ENCODE measurements around the gene GRN.
A peak's percentile ranks its signal among the peaks of the same experiment; 100 is the strongest.

Gene GRN

GRCh38 chr17:44308320-44308818 lies 36.7 kb upstream of the GRN start, which contains the start of gene RUNDC3A:
Gene RUNDC3A, plus strand, starts transcription at chr17:44308601. Its CDS starts 232 bp downstream, at chr17:44308833.
- Histone ChIP-seq H3K9me3 (ENCODE audit: insufficient read depth, low read depth, low read length) (peaks cover 3% of the 10 kb centered on the region), H2BK5ac (ENCODE audit: low read depth, low read length, poor library complexity) (no peak within 1 kb of the TSS), H2AK5ac (ENCODE audit: low read length) (no peak within 1 kb of the TSS), H3K4ac (ENCODE audit: low read depth, low read length) (no peak within 1 kb of the TSS), H3K79me1 (ENCODE audit: low read length) (no peaks in the 10 kb centered on the region), H3K27ac (ENCODE audit: low read depth, low read length) (no peak within 1 kb of the TSS), H3K36me3 (ENCODE audit: control insufficient read depth in 1 of 2, insufficient read depth in 2 of 2, low read length in 2 of 2) (no peaks in the 10 kb centered on the region), H2BK120ac (ENCODE audit: insufficient read depth, low read length, poor library complexity) (no peak within 1 kb of the TSS), H3K79me2 (ENCODE audit: control insufficient read depth, insufficient read depth, low read length, poor library complexity) (no peaks in the 10 kb centered on the region), H3K9ac (ENCODE audit: low read length) (no peak within 1 kb of the TSS), H3K4me1 (ENCODE audit: control insufficient read depth in 1 of 2, insufficient read depth in 2 of 2, low read length in 2 of 2) (peaks cover 7 to 9% of the 10 kb centered on the region in 2 experiments), H3K4me3 (ENCODE audit: low read depth, low read length) (peak within 1 kb of the TSS; percentile 71), H3K14ac (ENCODE audit: low read length) (no peak within 1 kb of the TSS), H4K12ac (ENCODE audit: low read depth, low read length) (no peak within 1 kb of the TSS), H2AFZ (ENCODE audit: insufficient read depth, low read length, poor library complexity) (no peak within 1 kb of the TSS), H4K91ac (ENCODE audit: low read depth, low read length) (no peak within 1 kb of the TSS), H2BK12ac (ENCODE audit: low read length) (no peak within 1 kb of the TSS), H3K23ac (ENCODE audit: low read length) (no peak within 1 kb of the TSS), H4K8ac (ENCODE audit: low read depth, low read length) (no peak within 1 kb of the TSS), H3K18ac (ENCODE audit: low read length) (no peak within 1 kb of the TSS), H3K27me3 (ENCODE audit: insufficient read depth, low read length) (no peaks in the 10 kb centered on the region), H3K4me2 (ENCODE audit: low read length) (peak within 1 kb of the TSS; percentile 94)
- WGBS (ENCODE audit: extremely low coverage, insufficient coverage, insufficient read length): no CpG with 5 or more reads among the region's 39 CpGs
- peak; percentile 42 to 63 for DNase-seq

GRCh38 chr17:44308865-44309264 lies 36.2 kb upstream of the GRN start:
- H4K12ac ChIP-seq (ENCODE audit: low read depth, low read length): no peak overlapping the region
- H3K9me3 ChIP-seq (ENCODE audit: insufficient read depth, low read depth, low read length): peaks cover 3% of the 10 kb centered on the region
- no peak overlapping the region for H4K91ac ChIP-seq (ENCODE audit: low read depth, low read length)
- no CpG with 5 or more reads among the region's 15 CpGs for WGBS (ENCODE audit: extremely low coverage, insufficient coverage, insufficient read length)
- no peak overlapping the region for H2AK5ac ChIP-seq (ENCODE audit: low read length)
- no peak overlapping the region for H2BK12ac ChIP-seq (ENCODE audit: low read length)
- no peak overlapping the region for H3K27ac ChIP-seq (ENCODE audit: low read depth, low read length)
- no peak for DNase-seq
- H3K79me2 ChIP-seq (ENCODE audit: control insufficient read depth, insufficient read depth, low read length, poor library complexity): no peaks in the 10 kb centered on the region
- H3K36me3 ChIP-seq (ENCODE audit: control insufficient read depth in 1 of 2, insufficient read depth in 2 of 2, low read length in 2 of 2): no peaks in the 10 kb centered on the region
- no peaks in the 10 kb centered on the region for H3K79me1 ChIP-seq (ENCODE audit: low read length)
- no peak overlapping the region for H2AFZ ChIP-seq (ENCODE audit: insufficient read depth, low read length, poor library complexity)
- no peak overlapping the region for H3K4ac ChIP-seq (ENCODE audit: low read depth, low read length)
- no peak overlapping the region for H2BK120ac ChIP-seq (ENCODE audit: insufficient read depth, low read length, poor library complexity)
- no peak overlapping the region for H3K14ac ChIP-seq (ENCODE audit: low read length)
- H3K18ac ChIP-seq (ENCODE audit: low read length): no peak overlapping the region
- no peak overlapping the region for H2BK5ac ChIP-seq (ENCODE audit: low read depth, low read length, poor library complexity)
- H3K27me3 ChIP-seq (ENCODE audit: insufficient read depth, low read length): no peaks in the 10 kb centered on the region
- peaks cover 7 to 9% of the 10 kb centered on the region in 2 experiments for H3K4me1 ChIP-seq (ENCODE audit: control insufficient read depth in 1 of 2, insufficient read depth in 2 of 2, low read length in 2 of 2)
- no peak overlapping the region for H3K23ac ChIP-seq (ENCODE audit: low read length)
- H3K4me2 ChIP-seq (ENCODE audit: low read length): peak overlapping the region; percentile 46
- no peak overlapping the region for H3K4me3 ChIP-seq (ENCODE audit: low read depth, low read length)
- no peak overlapping the region for H3K9ac ChIP-seq (ENCODE audit: low read length)
- no peak overlapping the region for H4K8ac ChIP-seq (ENCODE audit: low read depth, low read length)

GRCh38 chr17:44309472-44309871 lies 35.6 kb upstream of the GRN start:
- Histone ChIP-seq H3K27me3 (ENCODE audit: insufficient read depth, low read length) (peaks cover 5% of the 10 kb centered on the region), H3K23ac (ENCODE audit: low read length) (no peak overlapping the region), H2AFZ (ENCODE audit: insufficient read depth, low read length, poor library complexity) (no peak overlapping the region), H3K18ac (ENCODE audit: low read length) (no peak overlapping the region), H3K36me3 (ENCODE audit: control insufficient read depth in 1 of 2, insufficient read depth in 2 of 2, low read length in 2 of 2) (no peaks in the 10 kb centered on the region), H3K27ac (ENCODE audit: low read depth, low read length) (no peak overlapping the region), H2BK12ac (ENCODE audit: low read length) (no peak overlapping the region), H3K79me2 (ENCODE audit: control insufficient read depth, insufficient read depth, low read length, poor library complexity) (no peaks in the 10 kb centered on the region), H3K9me3 (ENCODE audit: insufficient read depth, low read depth, low read length) (peaks cover 4% of the 10 kb centered on the region), H2BK5ac (ENCODE audit: low read depth, low read length, poor library complexity) (no peak overlapping the region), H3K14ac (ENCODE audit: low read length) (no peak overlapping the region), H3K4me2 (ENCODE audit: low read length) (no peak overlapping the region), H4K91ac (ENCODE audit: low read depth, low read length) (no peak overlapping the region), H3K4me3 (ENCODE audit: low read depth, low read length) (peak overlapping the region; percentile 9), H3K4ac (ENCODE audit: low read depth, low read length) (no peak overlapping the region), H4K12ac (ENCODE audit: low read depth, low read length) (no peak overlapping the region), H2AK5ac (ENCODE audit: low read length) (no peak overlapping the region), H4K8ac (ENCODE audit: low read depth, low read length) (no peak overlapping the region), H3K9ac (ENCODE audit: low read length) (no peak overlapping the region), H3K4me1 (ENCODE audit: control insufficient read depth in 1 of 2, insufficient read depth in 2 of 2, low read length in 2 of 2) (peaks cover 7 to 9% of the 10 kb centered on the region in 2 experiments), H3K79me1 (ENCODE audit: low read length) (no peaks in the 10 kb centered on the region), H2BK120ac (ENCODE audit: insufficient read depth, low read length, poor library complexity) (no peak overlapping the region)
- no peak for DNase-seq
- WGBS (ENCODE audit: extremely low coverage, insufficient coverage, insufficient read length): no CpG with 5 or more reads among the region's 5 CpGs

GRCh38 chr17:44310188-44310587 lies 34.9 kb upstream of the GRN start:
- no CpG with 5 or more reads among the region's 2 CpGs for WGBS (ENCODE audit: extremely low coverage, insufficient coverage, insufficient read length)
- no peak overlapping the region for H3K9ac ChIP-seq (ENCODE audit: low read length)
- H3K79me2 ChIP-seq (ENCODE audit: control insufficient read depth, insufficient read depth, low read length, poor library complexity): no peaks in the 10 kb centered on the region

More at GRCh38 chr17:44310188-44310587, 34.9 kb upstream of the GRN start:
- no peaks in the 10 kb centered on the region for H3K36me3 ChIP-seq (ENCODE audit: control insufficient read depth in 1 of 2, insufficient read depth in 2 of 2, low read length in 2 of 2)
- H3K23ac ChIP-seq (ENCODE audit: low read length): no peak overlapping the region
- no peak overlapping the region for H3K27ac ChIP-seq (ENCODE audit: low read depth, low read length)
- H3K4me1 ChIP-seq (ENCODE audit: control insufficient read depth in 1 of 2, insufficient read depth in 2 of 2, low read length in 2 of 2): peaks cover 11% of the 10 kb centered on the region in 2 experiments
- H3K4me2 ChIP-seq (ENCODE audit: low read length): no peak overlapping the region
- DNase-seq: no peak
- H3K79me1 ChIP-seq (ENCODE audit: low read length): no peaks in the 10 kb centered on the region
- no peak overlapping the region for H2BK120ac ChIP-seq (ENCODE audit: insufficient read depth, low read length, poor library complexity)
- H3K9me3 ChIP-seq (ENCODE audit: insufficient read depth, low read depth, low read length): peaks cover 4% of the 10 kb centered on the region
- no peak overlapping the region for H2BK5ac ChIP-seq (ENCODE audit: low read depth, low read length, poor library complexity)
- H3K4me3 ChIP-seq (ENCODE audit: low read depth, low read length): no peak overlapping the region
- H3K14ac ChIP-seq (ENCODE audit: low read length): no peak overlapping the region
- H2BK12ac ChIP-seq (ENCODE audit: low read length): no peak overlapping the region
- H2AFZ ChIP-seq (ENCODE audit: insufficient read depth, low read length, poor library complexity): no peak overlapping the region
- H3K27me3 ChIP-seq (ENCODE audit: insufficient read depth, low read length): peaks cover 12% of the 10 kb centered on the region
- no peak overlapping the region for H3K4ac ChIP-seq (ENCODE audit: low read depth, low read length)
- H2AK5ac ChIP-seq (ENCODE audit: low read length): no peak overlapping the region
- no peak overlapping the region for H4K12ac ChIP-seq (ENCODE audit: low read depth, low read length)
- H4K91ac ChIP-seq (ENCODE audit: low read depth, low read length): no peak overlapping the region
- H3K18ac ChIP-seq (ENCODE audit: low read length): no peak overlapping the region
- no peak overlapping the region for H4K8ac ChIP-seq (ENCODE audit: low read depth, low read length)
